RWPE1 (cell line): ENCODE measurements around the gene LRMDA.

Source experiments
- CTCF ChIA-PET: fragments of 350-600 bp; sonication (Branson Sonifier 250); formaldehyde crosslinking; extraction: SDS; loops from one replicate; lab custom pipeline; 2021; lab: Yijun Ruan, JAX
- POLR2A ChIA-PET: fragments of 400-600 bp; formaldehyde crosslinking; extraction: SDS; loops from one replicate; lab custom pipeline; 2020; ENCODE audit warnings: antibody characterized with exemption; ENCODE audit not compliant: low non-redundant PET; lab: Yijun Ruan, JAX
- DNase-seq: peaks from one replicate; pipeline ENCODE4 v3.0.0; 2012; ENCODE audit warnings: low spot score
- H3K27ac ChIP-seq: fragments of 450-650 bp; 2 replicates; pipeline ENCODE4 v1.5.1; 2017
- TF ChIP-seq, protein P1 (sequence below): fragments of 450-650 bp; conservative IDR thresholded peaks from 2 replicates; pipeline ENCODE4 v1.5.1; 2017; ENCODE audit warnings: low read depth, mild to moderate bottlenecking

The LRMDA gene

DNA sequence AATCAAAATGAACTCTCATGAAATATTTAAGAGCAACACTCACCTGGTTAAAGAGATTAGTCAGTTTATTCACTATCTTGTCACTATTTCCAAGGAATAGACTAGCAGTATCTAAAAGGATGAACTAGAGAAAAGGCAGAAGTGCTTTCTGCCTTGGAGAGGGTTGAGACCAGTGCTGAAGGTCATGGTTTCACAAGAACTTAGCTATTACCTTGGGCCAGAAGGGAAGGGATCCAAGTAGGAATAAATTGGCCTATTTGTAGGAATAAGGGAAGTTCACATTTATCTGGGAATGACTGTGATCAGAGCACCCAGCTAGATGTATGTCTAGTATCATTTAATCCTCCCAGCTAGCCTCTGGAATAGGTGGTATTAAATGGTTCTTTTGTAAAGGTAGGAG is 347.2 kb downstream of the LRMDA start:
- POLR2A ChIA-PET = no interaction called here
- no peak overlapping the region for H3K27ac ChIP-seq
- CTCF ChIA-PET = interaction anchor here (0.7 to 1.5 kb wide), 2 partner anchors 10 to 243 kb away, joined by 4 to 7 read pairs; no protein-coding TSS in a partner anchor
- no peak for DNase-seq
- TF ChIP-seq, protein P1, sequence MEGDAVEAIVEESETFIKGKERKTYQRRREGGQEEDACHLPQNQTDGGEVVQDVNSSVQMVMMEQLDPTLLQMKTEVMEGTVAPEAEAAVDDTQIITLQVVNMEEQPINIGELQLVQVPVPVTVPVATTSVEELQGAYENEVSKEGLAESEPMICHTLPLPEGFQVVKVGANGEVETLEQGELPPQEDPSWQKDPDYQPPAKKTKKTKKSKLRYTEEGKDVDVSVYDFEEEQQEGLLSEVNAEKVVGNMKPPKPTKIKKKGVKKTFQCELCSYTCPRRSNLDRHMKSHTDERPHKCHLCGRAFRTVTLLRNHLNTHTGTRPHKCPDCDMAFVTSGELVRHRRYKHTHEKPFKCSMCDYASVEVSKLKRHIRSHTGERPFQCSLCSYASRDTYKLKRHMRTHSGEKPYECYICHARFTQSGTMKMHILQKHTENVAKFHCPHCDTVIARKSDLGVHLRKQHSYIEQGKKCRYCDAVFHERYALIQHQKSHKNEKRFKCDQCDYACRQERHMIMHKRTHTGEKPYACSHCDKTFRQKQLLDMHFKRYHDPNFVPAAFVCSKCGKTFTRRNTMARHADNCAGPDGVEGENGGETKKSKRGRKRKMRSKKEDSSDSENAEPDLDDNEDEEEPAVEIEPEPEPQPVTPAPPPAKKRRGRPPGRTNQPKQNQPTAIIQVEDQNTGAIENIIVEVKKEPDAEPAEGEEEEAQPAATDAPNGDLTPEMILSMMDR = no peak

DNA sequence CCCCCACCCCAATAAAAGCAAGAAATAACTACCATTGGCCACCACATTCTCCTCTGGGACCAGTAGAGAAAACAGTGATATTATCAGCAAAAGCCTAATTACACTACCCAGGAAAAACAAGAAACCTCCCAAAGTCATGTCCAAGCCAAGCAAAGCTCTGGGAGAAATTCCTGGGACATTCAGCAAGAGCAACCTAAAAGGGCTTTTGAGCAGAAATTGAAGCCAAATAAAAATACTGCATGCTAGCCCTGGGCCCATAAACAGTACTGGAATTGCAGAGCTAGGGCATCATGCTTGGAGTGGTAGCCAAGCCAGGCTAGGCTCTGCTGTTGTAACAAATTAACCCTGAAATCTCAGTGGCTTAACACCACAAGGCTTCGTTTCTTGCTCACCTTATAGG is 347.9 kb downstream of the LRMDA start:
- CTCF ChIA-PET = interaction anchor here (1.5 kb wide), 1 partner anchor 10 kb away, joined by 4 read pairs; no protein-coding TSS in a partner anchor
- TF ChIP-seq, protein P1 = no peak
- DNase-seq = no peak
- POLR2A ChIA-PET = no interaction called here
- H3K27ac ChIP-seq = no peak overlapping the region

DNA sequence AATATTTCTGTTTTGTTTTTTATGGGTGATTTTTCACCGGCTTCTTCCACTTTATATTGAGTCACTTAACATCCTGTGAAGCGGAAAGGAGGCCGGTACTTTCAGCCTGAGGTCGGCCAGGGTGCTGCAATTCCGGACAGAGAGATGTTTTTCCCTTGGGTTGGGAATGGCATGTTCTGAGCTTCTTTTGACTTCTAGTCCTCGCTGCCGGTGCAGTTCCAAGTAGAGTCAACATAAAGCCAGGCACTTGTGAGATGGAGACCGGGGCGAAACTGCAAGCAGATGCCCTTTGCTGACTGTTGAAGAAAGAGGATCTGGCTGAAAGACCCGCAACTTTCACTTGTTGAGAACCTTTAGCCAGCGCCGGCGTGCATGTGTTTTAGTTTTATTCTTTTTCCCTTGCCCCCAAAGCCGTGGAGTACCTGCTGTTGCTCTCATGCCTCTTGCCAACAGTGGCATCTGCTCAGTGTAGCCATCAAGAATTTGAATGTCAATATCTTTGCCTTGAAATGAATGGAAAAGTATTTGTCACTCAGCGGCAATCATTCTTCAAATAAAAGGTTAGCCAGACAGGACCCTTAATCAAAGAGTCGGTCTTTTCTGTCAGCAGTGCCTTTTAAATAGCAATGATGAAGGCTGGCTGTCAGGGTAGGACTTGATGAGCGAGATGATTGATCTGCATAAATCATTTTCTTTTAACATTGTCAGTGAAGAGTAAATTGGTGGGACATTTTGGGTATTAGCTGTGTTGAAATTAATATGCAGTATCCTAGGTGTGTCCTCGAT is 351.2 kb downstream of the LRMDA start:
- CTCF ChIA-PET = no interaction called here
- no peak for DNase-seq
- H3K27ac ChIP-seq = no peak overlapping the region
- POLR2A ChIA-PET = no interaction called here
- TF ChIP-seq, protein P1 = no peak

- ChIA-PET CTCF (interaction anchor here (1.0 to 1.4 kb wide), 3 partner anchors 10 to 23 kb away, joined by 3 to 5 read pairs (median 4); no protein-coding TSS in a partner anchor), POLR2A (interaction anchor here (0.6 kb wide), 1 partner anchor 113 kb away, joined by 4 read pairs; no protein-coding TSS in a partner anchor)
- no peak overlapping the region for H3K27ac ChIP-seq
- DNase-seq = no peak
- TF ChIP-seq, protein P1 = no peak
Measured at GRCh38 chr10:75788394-75789205, 357.2 kb downstream of the LRMDA start.

DNA sequence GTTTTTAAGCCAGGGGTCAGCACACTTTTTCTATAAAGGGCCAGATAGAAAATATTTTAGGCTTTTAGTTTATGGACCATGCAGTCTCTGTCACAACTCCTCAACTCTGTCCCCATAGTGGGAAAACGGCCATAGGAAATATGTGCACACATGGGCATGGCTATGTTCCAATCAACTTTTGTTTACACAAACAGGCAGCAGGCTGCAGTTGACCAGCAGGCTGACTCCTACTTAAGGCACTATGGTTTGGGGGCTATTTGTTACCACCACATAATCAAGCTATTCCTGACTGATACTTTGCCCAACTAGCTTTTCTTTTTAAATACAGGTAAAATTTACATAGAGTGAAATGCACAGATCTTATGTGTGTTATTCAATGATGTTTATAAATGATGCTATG is 362.4 kb downstream of the LRMDA start:
- CTCF ChIA-PET = no interaction called here
- DNase-seq = no peak
- TF ChIP-seq, protein P1 = no peak
- no peak overlapping the region for H3K27ac ChIP-seq
- POLR2A ChIA-PET = no interaction called here

- no peak for DNase-seq
- no peak overlapping the region for H3K27ac ChIP-seq
- TF ChIP-seq, protein P1 = no peak
- CTCF ChIA-PET = interaction anchor here (0.6 to 0.7 kb wide), 2 partner anchors 130 to 236 kb away, joined by 3 read pairs; no protein-coding TSS in a partner anchor
- POLR2A ChIA-PET = no interaction called here
Measured at GRCh38 chr10:75801121-75801520, 369.7 kb downstream of the LRMDA start.
